Measurements from ENCODE around the gene C1orf21. TPM values are rescaled to one million over a fixed set of nuclear protein-coding genes. Genes with fewer than 3 reads are reported as not detected.

C1orf21 gene
- total and polyA plus RNA-seq, 2 donors (not counting 1 experiment from before 2014, with no cell fraction given): 53.0 to 95.4 TPM

- Histone ChIP-seq H3K27me3 (ENCODE audit: control insufficient read depth, insufficient read depth, low read length) (no peaks in the 10 kb centered on the region), H3K4me1 (ENCODE audit: control insufficient read depth, extremely low read depth, insufficient read depth, low read length) (no peaks in the 10 kb centered on the region), H3K9me3 (ENCODE audit: control insufficient read depth, insufficient read depth, low read depth, low read length) (no peaks in the 10 kb centered on the region), H3K36me3 (ENCODE audit: control insufficient read depth, insufficient read depth, low read length) (no peaks in the 10 kb centered on the region), H2AFZ (ENCODE audit: low read length) (no peak overlapping the region), H3K79me2 (ENCODE audit: control insufficient read depth, insufficient read depth, low read length) (peaks cover 5% of the 10 kb centered on the region), H3K4me2 (ENCODE audit: extremely low read depth, insufficient read depth, low read length) (no peak overlapping the region), H3K27ac (ENCODE audit: insufficient read depth, low read length) (no peak overlapping the region), H3K9ac (ENCODE audit: insufficient read depth, low read length) (no peak overlapping the region), H4K20me1 (ENCODE audit: control insufficient read depth, extremely low read depth, insufficient read depth, low read length) (no peaks in the 10 kb centered on the region), H3K4me3 (replicated peaks in 1 of 4; ENCODE audit: control extremely low read depth in 1 of 4, insufficient read depth in 1 of 4, low read depth in 3 of 4, low read length in 4 of 4) (no peak overlapping the region)
- TF ChIP-seq CTCF (conservative IDR thresholded peaks at IDR 0.05 in 1 of 2, IDR thresholded peaks at IDR 0.05 in 1 of 2; ENCODE audit: low read depth in 1 of 2, low read length in 2 of 2): no peak
- no peak for TF ChIP-seq EZH2 (IDR thresholded peaks at IDR 0.05; ENCODE audit: low read length, missing control alignments)
- DNase-seq (ENCODE audit: low read depth in 2 of 2): no peak
Observed at GRCh38 chr1:184442260-184442659, 55.4 kb downstream of the C1orf21 start.

DNA sequence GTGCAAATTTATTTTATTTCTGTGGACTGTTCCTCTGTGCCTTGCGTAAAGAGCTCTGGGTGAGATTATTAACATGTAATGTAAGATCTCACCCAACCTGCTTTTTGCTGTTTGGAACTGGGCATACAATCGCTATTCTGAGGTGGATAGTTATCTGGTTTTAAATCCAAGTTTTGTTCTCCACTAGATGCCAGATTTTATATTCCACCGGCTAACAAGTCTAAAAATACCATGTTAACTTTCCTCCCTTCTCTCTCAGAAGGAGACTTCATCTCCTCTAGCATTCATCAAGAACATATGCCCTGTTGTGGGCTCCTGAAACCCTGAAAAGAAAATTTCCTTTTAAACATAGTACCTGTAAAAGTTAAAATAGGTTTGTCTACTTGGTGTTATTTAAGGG, 56.4 kb downstream of the C1orf21 start:
- DNase-seq (ENCODE audit: low read depth in 2 of 2): no peak
- H3K9ac ChIP-seq (ENCODE audit: insufficient read depth, low read length): no peak overlapping the region
- H2AFZ ChIP-seq (ENCODE audit: low read length): no peak overlapping the region
- H4K20me1 ChIP-seq (ENCODE audit: control insufficient read depth, extremely low read depth, insufficient read depth, low read length): no peaks in the 10 kb centered on the region
- no peak overlapping the region for H3K27ac ChIP-seq (ENCODE audit: insufficient read depth, low read length)
- H3K36me3 ChIP-seq (ENCODE audit: control insufficient read depth, insufficient read depth, low read length): no peaks in the 10 kb centered on the region
- TF ChIP-seq EZH2 (IDR thresholded peaks at IDR 0.05; ENCODE audit: low read length, missing control alignments) (no peak), CTCF (conservative IDR thresholded peaks at IDR 0.05 in 1 of 2, IDR thresholded peaks at IDR 0.05 in 1 of 2; ENCODE audit: low read depth in 1 of 2, low read length in 2 of 2) (no peak)
- H3K4me3 ChIP-seq (replicated peaks in 1 of 4; ENCODE audit: control extremely low read depth in 1 of 4, insufficient read depth in 1 of 4, low read depth in 3 of 4, low read length in 4 of 4): no peak overlapping the region
- H3K27me3 ChIP-seq (ENCODE audit: control insufficient read depth, insufficient read depth, low read length): no peaks in the 10 kb centered on the region
- H3K4me1 ChIP-seq (ENCODE audit: control insufficient read depth, extremely low read depth, insufficient read depth, low read length): no peaks in the 10 kb centered on the region
- no peaks in the 10 kb centered on the region for H3K9me3 ChIP-seq (ENCODE audit: control insufficient read depth, insufficient read depth, low read depth, low read length)
- no peak overlapping the region for H3K4me2 ChIP-seq (ENCODE audit: extremely low read depth, insufficient read depth, low read length)
- peaks cover 6% of the 10 kb centered on the region for H3K79me2 ChIP-seq (ENCODE audit: control insufficient read depth, insufficient read depth, low read length)

DNA sequence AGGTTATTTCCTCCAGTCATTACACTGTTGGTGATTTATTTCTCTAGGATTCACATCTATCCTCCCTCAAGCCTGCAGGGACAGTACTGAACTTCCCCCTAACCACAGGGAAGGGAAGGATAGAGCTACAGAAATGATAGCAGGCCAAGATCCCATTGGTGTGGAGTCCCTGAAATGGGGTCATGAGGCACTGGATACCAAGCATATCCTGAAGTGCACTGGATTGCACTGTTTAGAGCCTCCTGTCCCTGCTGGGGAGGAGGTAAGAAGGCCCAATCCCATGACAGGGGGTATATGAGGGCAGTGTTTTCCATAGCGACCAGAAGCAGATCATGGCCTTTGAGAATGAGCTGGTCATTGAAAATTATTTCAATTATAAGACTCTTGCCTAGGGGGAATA, 56.8 kb downstream of the C1orf21 start:
- no peaks in the 10 kb centered on the region for H3K9me3 ChIP-seq (ENCODE audit: control insufficient read depth, insufficient read depth, low read depth, low read length)
- H3K27ac ChIP-seq (ENCODE audit: insufficient read depth, low read length): no peak overlapping the region
- no peaks in the 10 kb centered on the region for H3K4me1 ChIP-seq (ENCODE audit: control insufficient read depth, extremely low read depth, insufficient read depth, low read length)
- H3K27me3 ChIP-seq (ENCODE audit: control insufficient read depth, insufficient read depth, low read length): no peaks in the 10 kb centered on the region
- H4K20me1 ChIP-seq (ENCODE audit: control insufficient read depth, extremely low read depth, insufficient read depth, low read length): no peaks in the 10 kb centered on the region
- H3K4me3 ChIP-seq (replicated peaks in 1 of 4; ENCODE audit: control extremely low read depth in 1 of 4, insufficient read depth in 1 of 4, low read depth in 3 of 4, low read length in 4 of 4): no peak overlapping the region
- no peak overlapping the region for H3K9ac ChIP-seq (ENCODE audit: insufficient read depth, low read length)
- no peak overlapping the region for H3K4me2 ChIP-seq (ENCODE audit: extremely low read depth, insufficient read depth, low read length)
- DNase-seq (ENCODE audit: low read depth in 2 of 2): no peak
- peaks cover 9% of the 10 kb centered on the region for H3K79me2 ChIP-seq (ENCODE audit: control insufficient read depth, insufficient read depth, low read length)
- H2AFZ ChIP-seq (ENCODE audit: low read length): no peak overlapping the region
- H3K36me3 ChIP-seq (ENCODE audit: control insufficient read depth, insufficient read depth, low read length): no peaks in the 10 kb centered on the region
- TF ChIP-seq CTCF (conservative IDR thresholded peaks at IDR 0.05 in 1 of 2, IDR thresholded peaks at IDR 0.05 in 1 of 2; ENCODE audit: low read depth in 1 of 2, low read length in 2 of 2) (no peak), EZH2 (IDR thresholded peaks at IDR 0.05; ENCODE audit: low read length, missing control alignments) (no peak)

Measured in fibroblast of lung (primary cell).